HEK293 (cell line): Measurements from ENCODE around the gene ARG2.
A peak's percentile ranks its signal among the peaks of the same experiment; 100 is the strongest.

Source experiments
- GLIS2 ChIP-seq: fragments of 450-650 bp; formaldehyde crosslinking; IDR thresholded peaks from 2 replicates; pipeline ENCODE4 v1.5.1; 2016; ENCODE audit warnings: missing biosample characterization, missing genetic modification characterization
- KLF16 ChIP-seq: fragments of 450-650 bp; formaldehyde crosslinking; IDR thresholded peaks from 2 replicates; pipeline ENCODE4 v1.5.1; 2017; ENCODE audit warnings: missing biosample characterization, missing genetic modification characterization
- KLF8 ChIP-seq: fragments of 450-650 bp; formaldehyde crosslinking; IDR thresholded peaks from 2 replicates; pipeline ENCODE4 v1.5.1; 2016; ENCODE audit warnings: missing biosample characterization, missing genetic modification characterization
- YY1 ChIP-seq: fragments of 450-650 bp; formaldehyde crosslinking; IDR thresholded peaks from 2 replicates; pipeline ENCODE4 v1.5.1; 2018; ENCODE audit warnings: missing biosample characterization, missing genetic modification characterization
- YY2 ChIP-seq: fragments of 450-650 bp; formaldehyde crosslinking; IDR thresholded peaks from 2 replicates; pipeline ENCODE4 v1.5.1; 2016; ENCODE audit warnings: missing biosample characterization, missing genetic modification characterization
- ZBTB20 ChIP-seq: fragments of 450-650 bp; formaldehyde crosslinking; IDR thresholded peaks from 2 replicates; pipeline ENCODE4 v1.5.1; 2016; ENCODE audit warnings: missing biosample characterization, missing genetic modification characterization
- ZNF121 ChIP-seq: fragments of 450-650 bp; formaldehyde crosslinking; IDR thresholded peaks from 2 replicates; pipeline ENCODE4 v1.5.1; 2016; ENCODE audit warnings: missing biosample characterization, missing genetic modification characterization
- ZNF16 ChIP-seq: fragments of 450-650 bp; formaldehyde crosslinking; IDR thresholded peaks from 2 replicates; pipeline ENCODE4 v1.5.1; 2016; ENCODE audit warnings: low read depth, missing biosample characterization, missing genetic modification characterization
- ZNF211 ChIP-seq: fragments of 450-650 bp; formaldehyde crosslinking; IDR thresholded peaks from 2 replicates; pipeline ENCODE4 v1.5.1; 2016; ENCODE audit warnings: low read depth, missing biosample characterization, missing genetic modification characterization
- ZNF423 ChIP-seq: fragments of 450-650 bp; formaldehyde crosslinking; IDR thresholded peaks from 2 replicates; pipeline ENCODE4 v1.5.1; 2016; ENCODE audit warnings: missing biosample characterization, missing genetic modification characterization
- ZNF501 ChIP-seq: fragments of 450-650 bp; formaldehyde crosslinking; IDR thresholded peaks from 2 replicates; pipeline ENCODE4 v1.5.1; 2016; ENCODE audit warnings: missing biosample characterization, missing genetic modification characterization
- ZNF623 ChIP-seq: fragments of 450-650 bp; formaldehyde crosslinking; IDR thresholded peaks from 2 replicates; pipeline ENCODE4 v1.5.1; 2016; ENCODE audit warnings: missing biosample characterization, missing genetic modification characterization
- ZNF785 ChIP-seq: fragments of 450-650 bp; formaldehyde crosslinking; IDR thresholded peaks from 2 replicates; pipeline ENCODE4 v1.5.1; 2016; ENCODE audit warnings: missing biosample characterization, missing genetic modification characterization
- ZSCAN30 ChIP-seq: fragments of 450-650 bp; IDR thresholded peaks from 2 replicates; pipeline ENCODE4 v1.5.1; 2018; ENCODE audit warnings: missing biosample characterization, mild to moderate bottlenecking, missing genetic modification characterization, moderate library complexity
- TF ChIP-seq, protein P1 (sequence below): fragments of 450-650 bp; formaldehyde crosslinking; IDR thresholded peaks from 2 replicates; pipeline ENCODE4 v1.5.1; 2017; ENCODE audit warnings: missing biosample characterization, mild to moderate bottlenecking, missing genetic modification characterization, moderate library complexity
- TF ChIP-seq, protein P2 (sequence below): fragments of 450-650 bp; formaldehyde crosslinking; IDR thresholded peaks from 2 replicates; pipeline ENCODE4 v1.5.1; 2016; ENCODE audit warnings: missing biosample characterization, missing genetic modification characterization, borderline replicate concordance
- TF ChIP-seq, protein P3 (sequence below): fragments of 450-650 bp; formaldehyde crosslinking; optimal IDR thresholded peaks from 2 replicates; pipeline ENCODE3; 2016; ENCODE audit warnings: missing biosample characterization, mild to moderate bottlenecking, missing genetic modification characterization
- TF ChIP-seq, protein P4 (sequence below): fragments of 450-650 bp; formaldehyde crosslinking; IDR thresholded peaks from 2 replicates; pipeline ENCODE4 v1.5.1; 2016; ENCODE audit warnings: missing biosample characterization, missing genetic modification characterization
- TF ChIP-seq, protein P5 (sequence below): fragments of 450-650 bp; formaldehyde crosslinking; IDR thresholded peaks from 2 replicates; pipeline ENCODE4 v1.5.1; 2017; ENCODE audit warnings: missing biosample characterization, missing genetic modification characterization
- TF ChIP-seq, protein P6 (sequence below): fragments of 450-650 bp; formaldehyde crosslinking; IDR thresholded peaks from 2 replicates; pipeline ENCODE4 v1.5.1; 2016; ENCODE audit warnings: missing biosample characterization, missing genetic modification characterization
- TF ChIP-seq, protein P7 (sequence below): fragments of 450-650 bp; formaldehyde crosslinking; IDR thresholded peaks from 2 replicates; pipeline ENCODE4 v1.5.1; 2016; ENCODE audit warnings: missing biosample characterization, missing genetic modification characterization
- TF ChIP-seq, protein P8 (sequence below): fragments of 450-650 bp; formaldehyde crosslinking; IDR thresholded peaks from 2 replicates; pipeline ENCODE4 v1.5.1; 2016; ENCODE audit warnings: missing biosample characterization, missing genetic modification characterization
- TF ChIP-seq, protein P9 (sequence below): fragments of 450-650 bp; formaldehyde crosslinking; IDR thresholded peaks from 2 replicates; pipeline ENCODE4 v1.5.1; 2017; ENCODE audit warnings: missing biosample characterization, missing genetic modification characterization

Gene ARG2

DNA sequence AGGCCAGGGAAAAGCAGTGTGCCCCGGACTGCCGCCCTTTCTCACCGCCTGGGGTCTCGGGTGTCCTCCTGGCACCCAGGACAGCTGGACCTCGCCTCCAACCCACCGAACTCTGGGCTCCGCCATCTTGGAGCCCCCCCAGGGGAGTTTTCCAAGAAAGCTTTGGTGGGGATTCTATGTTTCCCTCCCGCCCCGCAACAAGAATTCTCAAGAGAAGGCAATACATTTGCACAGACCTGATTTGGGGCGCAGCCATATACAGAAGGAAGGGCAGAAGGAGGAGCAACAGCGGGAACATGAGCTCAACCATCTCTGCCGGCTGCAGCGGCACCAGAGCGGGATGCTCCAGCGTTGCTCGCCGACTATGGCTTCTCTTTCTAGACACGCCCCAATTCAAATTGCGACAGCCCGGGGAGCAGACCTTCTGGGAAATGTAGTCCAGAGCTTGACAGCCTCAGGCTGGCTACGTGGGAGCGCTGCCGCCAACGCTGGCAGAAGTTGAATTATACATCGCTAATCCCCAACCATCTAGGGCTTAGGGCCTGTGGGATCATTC is 75.8 kb downstream of the ARG2 start, which contains the start of gene RDH11 (continued):
- TF ChIP-seq, protein P1, sequence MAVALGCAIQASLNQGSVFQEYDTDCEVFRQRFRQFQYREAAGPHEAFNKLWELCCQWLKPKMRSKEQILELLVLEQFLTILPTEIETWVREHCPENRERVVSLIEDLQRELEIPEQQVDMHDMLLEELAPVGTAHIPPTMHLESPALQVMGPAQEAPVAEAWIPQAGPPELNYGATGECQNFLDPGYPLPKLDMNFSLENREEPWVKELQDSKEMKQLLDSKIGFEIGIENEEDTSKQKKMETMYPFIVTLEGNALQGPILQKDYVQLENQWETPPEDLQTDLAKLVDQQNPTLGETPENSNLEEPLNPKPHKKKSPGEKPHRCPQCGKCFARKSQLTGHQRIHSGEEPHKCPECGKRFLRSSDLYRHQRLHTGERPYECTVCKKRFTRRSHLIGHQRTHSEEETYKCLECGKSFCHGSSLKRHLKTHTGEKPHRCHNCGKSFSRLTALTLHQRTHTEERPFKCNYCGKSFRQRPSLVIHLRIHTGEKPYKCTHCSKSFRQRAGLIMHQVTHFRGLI: no peak
- TF ChIP-seq ZNF211 (tag by site-specific recombination): no peak
- TF ChIP-seq, protein P2, sequence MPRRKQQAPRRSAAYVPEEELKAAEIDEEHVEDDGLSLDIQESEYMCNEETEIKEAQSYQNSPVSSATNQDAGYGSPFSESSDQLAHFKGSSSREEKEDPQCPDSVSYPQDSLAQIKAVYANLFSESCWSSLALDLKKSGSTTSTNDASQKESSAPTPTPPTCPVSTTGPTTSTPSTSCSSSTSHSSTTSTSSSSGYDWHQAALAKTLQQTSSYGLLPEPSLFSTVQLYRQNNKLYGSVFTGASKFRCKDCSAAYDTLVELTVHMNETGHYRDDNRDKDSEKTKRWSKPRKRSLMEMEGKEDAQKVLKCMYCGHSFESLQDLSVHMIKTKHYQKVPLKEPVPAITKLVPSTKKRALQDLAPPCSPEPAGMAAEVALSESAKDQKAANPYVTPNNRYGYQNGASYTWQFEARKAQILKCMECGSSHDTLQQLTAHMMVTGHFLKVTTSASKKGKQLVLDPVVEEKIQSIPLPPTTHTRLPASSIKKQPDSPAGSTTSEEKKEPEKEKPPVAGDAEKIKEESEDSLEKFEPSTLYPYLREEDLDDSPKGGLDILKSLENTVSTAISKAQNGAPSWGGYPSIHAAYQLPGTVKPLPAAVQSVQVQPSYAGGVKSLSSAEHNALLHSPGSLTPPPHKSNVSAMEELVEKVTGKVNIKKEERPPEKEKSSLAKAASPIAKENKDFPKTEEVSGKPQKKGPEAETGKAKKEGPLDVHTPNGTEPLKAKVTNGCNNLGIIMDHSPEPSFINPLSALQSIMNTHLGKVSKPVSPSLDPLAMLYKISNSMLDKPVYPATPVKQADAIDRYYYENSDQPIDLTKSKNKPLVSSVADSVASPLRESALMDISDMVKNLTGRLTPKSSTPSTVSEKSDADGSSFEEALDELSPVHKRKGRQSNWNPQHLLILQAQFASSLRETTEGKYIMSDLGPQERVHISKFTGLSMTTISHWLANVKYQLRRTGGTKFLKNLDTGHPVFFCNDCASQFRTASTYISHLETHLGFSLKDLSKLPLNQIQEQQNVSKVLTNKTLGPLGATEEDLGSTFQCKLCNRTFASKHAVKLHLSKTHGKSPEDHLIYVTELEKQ: no peak
- 0 out of 2 replicates have a peak, but pooled peaks have one; percentile 47 for TF ChIP-seq KLF16 (tag by site-specific recombination)
- TF ChIP-seq, protein P3, sequence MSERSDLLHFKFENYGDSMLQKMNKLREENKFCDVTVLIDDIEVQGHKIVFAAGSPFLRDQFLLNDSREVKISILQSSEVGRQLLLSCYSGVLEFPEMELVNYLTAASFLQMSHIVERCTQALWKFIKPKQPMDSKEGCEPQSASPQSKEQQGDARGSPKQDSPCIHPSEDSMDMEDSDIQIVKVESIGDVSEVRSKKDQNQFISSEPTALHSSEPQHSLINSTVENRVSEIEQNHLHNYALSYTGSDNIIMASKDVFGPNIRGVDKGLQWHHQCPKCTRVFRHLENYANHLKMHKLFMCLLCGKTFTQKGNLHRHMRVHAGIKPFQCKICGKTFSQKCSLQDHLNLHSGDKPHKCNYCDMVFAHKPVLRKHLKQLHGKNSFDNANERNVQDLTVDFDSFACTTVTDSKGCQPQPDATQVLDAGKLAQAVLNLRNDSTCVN (tag by site-specific recombination): no peak
- no peak for TF ChIP-seq ZNF423 (tag by site-specific recombination)
- no peak for TF ChIP-seq ZNF785 (tag by site-specific recombination)
- peak; percentile 88 for TF ChIP-seq ZBTB20 (tag by site-specific recombination)
- TF ChIP-seq, protein P4, sequence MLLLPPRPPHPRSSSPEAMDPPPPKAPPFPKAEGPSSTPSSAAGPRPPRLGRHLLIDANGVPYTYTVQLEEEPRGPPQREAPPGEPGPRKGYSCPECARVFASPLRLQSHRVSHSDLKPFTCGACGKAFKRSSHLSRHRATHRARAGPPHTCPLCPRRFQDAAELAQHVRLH (tag by site-specific recombination): no peak
- TF ChIP-seq, protein P5, sequence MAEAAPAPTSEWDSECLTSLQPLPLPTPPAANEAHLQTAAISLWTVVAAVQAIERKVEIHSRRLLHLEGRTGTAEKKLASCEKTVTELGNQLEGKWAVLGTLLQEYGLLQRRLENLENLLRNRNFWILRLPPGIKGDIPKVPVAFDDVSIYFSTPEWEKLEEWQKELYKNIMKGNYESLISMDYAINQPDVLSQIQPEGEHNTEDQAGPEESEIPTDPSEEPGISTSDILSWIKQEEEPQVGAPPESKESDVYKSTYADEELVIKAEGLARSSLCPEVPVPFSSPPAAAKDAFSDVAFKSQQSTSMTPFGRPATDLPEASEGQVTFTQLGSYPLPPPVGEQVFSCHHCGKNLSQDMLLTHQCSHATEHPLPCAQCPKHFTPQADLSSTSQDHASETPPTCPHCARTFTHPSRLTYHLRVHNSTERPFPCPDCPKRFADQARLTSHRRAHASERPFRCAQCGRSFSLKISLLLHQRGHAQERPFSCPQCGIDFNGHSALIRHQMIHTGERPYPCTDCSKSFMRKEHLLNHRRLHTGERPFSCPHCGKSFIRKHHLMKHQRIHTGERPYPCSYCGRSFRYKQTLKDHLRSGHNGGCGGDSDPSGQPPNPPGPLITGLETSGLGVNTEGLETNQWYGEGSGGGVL (tag by site-specific recombination): no peak
- TF ChIP-seq, protein P6, sequence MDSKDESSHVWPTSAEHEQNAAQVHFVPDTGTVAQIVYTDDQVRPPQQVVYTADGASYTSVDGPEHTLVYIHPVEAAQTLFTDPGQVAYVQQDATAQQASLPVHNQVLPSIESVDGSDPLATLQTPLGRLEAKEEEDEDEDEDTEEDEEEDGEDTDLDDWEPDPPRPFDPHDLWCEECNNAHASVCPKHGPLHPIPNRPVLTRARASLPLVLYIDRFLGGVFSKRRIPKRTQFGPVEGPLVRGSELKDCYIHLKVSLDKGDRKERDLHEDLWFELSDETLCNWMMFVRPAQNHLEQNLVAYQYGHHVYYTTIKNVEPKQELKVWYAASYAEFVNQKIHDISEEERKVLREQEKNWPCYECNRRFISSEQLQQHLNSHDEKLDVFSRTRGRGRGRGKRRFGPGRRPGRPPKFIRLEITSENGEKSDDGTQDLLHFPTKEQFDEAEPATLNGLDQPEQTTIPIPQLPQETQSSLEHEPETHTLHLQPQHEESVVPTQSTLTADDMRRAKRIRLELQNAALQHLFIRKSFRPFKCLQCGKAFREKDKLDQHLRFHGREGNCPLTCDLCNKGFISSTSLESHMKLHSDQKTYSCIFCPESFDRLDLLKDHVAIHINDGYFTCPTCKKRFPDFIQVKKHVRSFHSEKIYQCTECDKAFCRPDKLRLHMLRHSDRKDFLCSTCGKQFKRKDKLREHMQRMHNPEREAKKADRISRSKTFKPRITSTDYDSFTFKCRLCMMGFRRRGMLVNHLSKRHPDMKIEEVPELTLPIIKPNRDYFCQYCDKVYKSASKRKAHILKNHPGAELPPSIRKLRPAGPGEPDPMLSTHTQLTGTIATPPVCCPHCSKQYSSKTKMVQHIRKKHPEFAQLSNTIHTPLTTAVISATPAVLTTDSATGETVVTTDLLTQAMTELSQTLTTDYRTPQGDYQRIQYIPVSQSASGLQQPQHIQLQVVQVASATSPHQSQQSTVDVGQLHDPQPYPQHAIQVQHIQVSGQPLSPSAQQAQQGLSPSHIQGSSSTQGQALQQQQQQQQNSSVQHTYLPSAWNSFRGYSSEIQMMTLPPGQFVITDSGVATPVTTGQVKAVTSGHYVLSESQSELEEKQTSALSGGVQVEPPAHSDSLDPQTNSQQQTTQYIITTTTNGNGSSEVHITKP: peak; percentile 91
- no peak for TF ChIP-seq ZNF623 (tag by site-specific recombination)
- TF ChIP-seq ZSCAN30 (tag by site-specific recombination): no peak
- TF ChIP-seq ZNF501 (tag by site-specific recombination): 0 out of 2 replicates have a peak, but pooled peaks have one; percentile 37
- TF ChIP-seq, protein P7, sequence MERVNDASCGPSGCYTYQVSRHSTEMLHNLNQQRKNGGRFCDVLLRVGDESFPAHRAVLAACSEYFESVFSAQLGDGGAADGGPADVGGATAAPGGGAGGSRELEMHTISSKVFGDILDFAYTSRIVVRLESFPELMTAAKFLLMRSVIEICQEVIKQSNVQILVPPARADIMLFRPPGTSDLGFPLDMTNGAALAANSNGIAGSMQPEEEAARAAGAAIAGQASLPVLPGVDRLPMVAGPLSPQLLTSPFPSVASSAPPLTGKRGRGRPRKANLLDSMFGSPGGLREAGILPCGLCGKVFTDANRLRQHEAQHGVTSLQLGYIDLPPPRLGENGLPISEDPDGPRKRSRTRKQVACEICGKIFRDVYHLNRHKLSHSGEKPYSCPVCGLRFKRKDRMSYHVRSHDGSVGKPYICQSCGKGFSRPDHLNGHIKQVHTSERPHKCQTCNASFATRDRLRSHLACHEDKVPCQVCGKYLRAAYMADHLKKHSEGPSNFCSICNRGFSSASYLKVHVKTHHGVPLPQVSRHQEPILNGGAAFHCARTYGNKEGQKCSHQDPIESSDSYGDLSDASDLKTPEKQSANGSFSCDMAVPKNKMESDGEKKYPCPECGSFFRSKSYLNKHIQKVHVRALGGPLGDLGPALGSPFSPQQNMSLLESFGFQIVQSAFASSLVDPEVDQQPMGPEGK (tag by site-specific recombination): peak; percentile 63
- TF ChIP-seq KLF8 (tag by site-specific recombination): 0 out of 2 replicates have a peak, but pooled peaks have one; percentile 32
- 0 out of 2 replicates have a peak, but pooled peaks have one; percentile 51 for TF ChIP-seq YY2
- TF ChIP-seq, protein P8, sequence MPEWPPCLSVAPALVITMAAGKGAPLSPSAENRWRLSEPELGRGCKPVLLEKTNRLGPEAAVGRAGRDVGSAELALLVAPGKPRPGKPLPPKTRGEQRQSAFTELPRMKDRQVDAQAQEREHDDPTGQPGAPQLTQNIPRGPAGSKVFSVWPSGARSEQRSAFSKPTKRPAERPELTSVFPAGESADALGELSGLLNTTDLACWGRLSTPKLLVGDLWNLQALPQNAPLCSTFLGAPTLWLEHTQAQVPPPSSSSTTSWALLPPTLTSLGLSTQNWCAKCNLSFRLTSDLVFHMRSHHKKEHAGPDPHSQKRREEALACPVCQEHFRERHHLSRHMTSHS: no peak
- peak; percentile 67 for TF ChIP-seq YY1 (tag by site-specific recombination)
- peak; percentile 38; the same call in 1 of the 2 replicates for TF ChIP-seq GLIS2 (tag by site-specific recombination)
- TF ChIP-seq ZNF16: no peak
- TF ChIP-seq, protein P9, sequence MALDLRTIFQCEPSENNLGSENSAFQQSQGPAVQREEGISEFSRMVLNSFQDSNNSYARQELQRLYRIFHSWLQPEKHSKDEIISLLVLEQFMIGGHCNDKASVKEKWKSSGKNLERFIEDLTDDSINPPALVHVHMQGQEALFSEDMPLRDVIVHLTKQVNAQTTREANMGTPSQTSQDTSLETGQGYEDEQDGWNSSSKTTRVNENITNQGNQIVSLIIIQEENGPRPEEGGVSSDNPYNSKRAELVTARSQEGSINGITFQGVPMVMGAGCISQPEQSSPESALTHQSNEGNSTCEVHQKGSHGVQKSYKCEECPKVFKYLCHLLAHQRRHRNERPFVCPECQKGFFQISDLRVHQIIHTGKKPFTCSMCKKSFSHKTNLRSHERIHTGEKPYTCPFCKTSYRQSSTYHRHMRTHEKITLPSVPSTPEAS (tag by site-specific recombination): no peak
- no peak for TF ChIP-seq ZNF121 (tag by site-specific recombination)
